NCI-H526 treated with DMSO at 0.1 percent for 48 hours (cell line): Measurements from ENCODE around the gene SEMA4C.

Experiments
- DNase-seq: peaks from one replicate; lab custom pipeline; 2025; lab: John Stamatoyannopoulos, UW

SEMA4C gene, protein sequence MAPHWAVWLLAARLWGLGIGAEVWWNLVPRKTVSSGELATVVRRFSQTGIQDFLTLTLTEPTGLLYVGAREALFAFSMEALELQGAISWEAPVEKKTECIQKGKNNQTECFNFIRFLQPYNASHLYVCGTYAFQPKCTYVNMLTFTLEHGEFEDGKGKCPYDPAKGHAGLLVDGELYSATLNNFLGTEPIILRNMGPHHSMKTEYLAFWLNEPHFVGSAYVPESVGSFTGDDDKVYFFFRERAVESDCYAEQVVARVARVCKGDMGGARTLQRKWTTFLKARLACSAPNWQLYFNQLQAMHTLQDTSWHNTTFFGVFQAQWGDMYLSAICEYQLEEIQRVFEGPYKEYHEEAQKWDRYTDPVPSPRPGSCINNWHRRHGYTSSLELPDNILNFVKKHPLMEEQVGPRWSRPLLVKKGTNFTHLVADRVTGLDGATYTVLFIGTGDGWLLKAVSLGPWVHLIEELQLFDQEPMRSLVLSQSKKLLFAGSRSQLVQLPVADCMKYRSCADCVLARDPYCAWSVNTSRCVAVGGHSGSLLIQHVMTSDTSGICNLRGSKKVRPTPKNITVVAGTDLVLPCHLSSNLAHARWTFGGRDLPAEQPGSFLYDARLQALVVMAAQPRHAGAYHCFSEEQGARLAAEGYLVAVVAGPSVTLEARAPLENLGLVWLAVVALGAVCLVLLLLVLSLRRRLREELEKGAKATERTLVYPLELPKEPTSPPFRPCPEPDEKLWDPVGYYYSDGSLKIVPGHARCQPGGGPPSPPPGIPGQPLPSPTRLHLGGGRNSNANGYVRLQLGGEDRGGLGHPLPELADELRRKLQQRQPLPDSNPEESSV

DNA sequence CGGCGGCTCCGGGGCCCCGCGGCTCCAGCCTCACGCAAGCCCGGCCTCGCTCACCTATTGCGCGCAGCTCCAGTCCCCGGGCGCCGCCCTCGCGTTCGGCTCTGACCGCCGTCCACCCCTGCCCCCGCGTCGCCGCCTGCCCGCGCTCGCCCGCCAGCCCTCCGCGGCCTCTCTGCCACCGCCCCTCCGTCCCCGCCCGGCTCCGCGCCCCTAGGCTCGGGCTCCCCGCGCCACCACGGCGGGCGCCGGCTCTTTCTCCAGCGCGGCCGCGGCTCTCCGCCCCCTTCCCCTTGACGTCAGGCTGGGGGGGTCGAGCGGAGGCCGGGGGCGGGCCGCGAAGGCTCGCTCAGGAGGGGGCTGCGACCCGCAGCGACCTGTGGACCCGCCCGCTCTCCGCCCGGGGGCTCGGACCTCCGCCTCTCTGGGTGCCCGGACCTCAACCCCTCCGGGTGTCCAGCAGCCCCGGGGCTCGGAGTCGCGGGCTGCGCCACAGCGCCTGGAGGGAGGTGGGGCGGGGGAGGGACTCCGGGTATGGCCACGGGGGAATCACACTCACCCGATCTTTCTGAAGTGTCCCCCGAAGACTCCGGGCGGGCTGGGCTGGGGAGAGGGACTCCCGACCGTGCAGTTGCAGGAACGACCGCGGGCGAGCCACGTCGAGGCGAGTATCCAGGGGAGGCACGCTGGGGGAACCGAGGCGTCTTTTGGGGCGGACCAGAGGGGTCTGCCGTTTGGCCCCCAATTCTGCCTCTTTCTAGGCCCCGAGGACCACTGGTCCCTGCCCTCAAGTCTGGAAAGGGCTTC, at the start of gene SEMA4C:
SEMA4C (minus strand) TSS at position 259 of the 804 bp plus-strand sequence. CDS start 2,194 bp downstream, outside the sequence.
- no peak for DNase-seq

DNA sequence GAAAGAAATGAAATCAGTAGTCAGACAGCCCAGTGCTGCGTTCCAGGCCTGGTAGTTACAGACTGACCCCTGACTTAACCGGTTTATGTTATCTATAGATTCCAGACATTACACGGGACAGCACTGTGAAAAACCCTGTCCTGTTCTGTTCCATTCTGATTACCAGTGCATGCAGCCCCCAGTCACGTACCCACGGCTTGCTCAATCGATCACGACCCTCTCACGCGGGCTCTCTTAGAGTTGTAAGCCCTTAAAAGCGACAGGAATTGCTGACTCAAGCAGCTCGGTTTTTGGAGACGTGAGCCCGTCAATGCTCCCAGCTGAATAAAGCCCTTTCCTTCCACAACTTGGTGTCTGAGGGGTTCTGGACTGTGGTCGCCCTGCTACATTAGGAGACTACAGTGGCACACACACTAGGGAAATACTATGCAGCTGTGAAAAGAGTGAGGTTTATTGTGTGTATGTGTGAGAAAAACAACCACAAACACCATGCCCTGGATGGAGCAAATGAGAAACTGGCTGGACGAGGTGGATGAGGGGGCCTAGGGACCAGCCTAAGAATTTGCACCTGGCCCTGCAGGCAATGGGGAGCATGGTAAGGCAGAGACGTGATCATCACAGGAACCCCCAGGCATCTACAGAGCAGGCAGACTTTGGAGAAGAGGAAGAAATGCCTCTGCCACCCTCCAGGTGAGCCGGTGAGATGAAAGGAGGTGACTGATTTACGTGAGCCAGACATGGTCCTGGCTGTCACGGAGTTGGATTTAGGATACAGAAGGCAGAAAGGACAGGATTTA, 49.1 kb upstream of the SEMA4C start:
- DNase-seq, result no peak

DNA sequence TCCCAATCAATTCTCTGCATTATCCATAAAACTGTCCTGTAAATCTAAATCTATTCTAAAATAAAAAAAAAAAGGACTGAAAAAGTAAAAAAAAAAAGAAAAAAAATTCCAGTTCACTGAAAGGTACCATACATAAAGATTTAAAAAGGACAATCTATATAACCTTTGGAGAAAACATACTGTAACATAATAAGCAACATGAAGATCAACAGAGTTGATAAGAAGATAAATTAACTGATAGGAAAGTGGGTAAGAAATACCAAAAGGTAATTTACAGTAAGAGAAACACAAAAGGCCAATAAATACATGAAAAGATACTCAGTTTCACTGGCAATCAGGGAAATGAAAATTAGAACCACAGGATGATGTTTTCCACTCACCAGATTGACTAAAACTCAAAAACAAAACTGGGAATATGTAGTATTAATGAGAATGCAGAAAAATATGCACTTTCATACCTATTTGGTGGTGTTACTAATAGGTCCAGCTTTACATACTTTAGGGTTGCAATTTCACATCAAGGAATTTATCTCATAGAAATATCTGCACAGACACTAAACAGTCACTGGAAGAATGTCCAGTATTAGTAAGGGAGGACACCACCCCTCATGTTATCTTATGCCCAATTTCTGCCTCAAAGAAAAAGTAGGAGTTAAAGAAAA, 48.3 kb upstream of the SEMA4C start:
- no peak for DNase-seq

DNA sequence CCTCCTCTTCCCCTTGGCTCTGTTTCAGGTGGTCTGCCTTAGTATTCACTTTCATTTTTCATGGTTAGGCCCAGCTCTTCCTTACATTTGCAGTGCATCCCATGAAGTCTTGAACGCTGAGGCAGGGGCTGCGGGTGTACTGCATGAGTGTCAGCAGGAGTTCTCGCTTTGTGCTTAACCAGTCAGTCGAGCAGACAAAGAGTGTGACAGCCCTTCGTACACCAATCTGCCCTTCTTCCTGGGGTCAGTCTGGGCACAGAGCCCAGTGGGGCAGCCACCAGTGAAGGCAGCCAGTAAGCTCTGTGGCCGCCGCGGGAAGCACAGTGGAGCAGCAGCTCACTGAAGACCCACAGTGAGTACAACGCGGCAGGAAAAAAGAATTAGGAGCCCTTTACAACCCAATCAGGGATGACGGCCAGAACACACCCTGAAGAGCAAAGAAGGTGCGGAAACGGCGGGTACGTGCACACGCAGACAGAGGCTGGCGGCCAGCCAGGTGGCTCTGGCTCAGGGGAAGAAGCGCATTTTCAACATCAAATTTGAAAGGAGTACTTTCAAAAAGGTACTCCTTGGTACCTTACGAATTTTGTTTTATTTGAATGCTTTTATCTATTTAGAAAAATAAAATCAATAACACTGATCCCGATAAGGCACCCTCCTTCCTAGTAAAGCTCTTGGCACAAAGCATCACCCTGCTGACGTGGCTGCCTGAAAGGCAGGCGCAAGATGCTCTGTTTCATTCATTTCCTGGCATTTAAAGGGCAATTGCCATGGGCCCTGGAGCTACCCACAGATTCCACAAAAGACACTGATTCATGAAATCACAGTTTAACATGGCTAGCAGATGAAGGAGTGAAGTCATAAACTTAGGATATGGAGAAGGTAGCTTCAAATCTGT, 47.0 kb upstream of the SEMA4C start:
- no peak for DNase-seq

DNA sequence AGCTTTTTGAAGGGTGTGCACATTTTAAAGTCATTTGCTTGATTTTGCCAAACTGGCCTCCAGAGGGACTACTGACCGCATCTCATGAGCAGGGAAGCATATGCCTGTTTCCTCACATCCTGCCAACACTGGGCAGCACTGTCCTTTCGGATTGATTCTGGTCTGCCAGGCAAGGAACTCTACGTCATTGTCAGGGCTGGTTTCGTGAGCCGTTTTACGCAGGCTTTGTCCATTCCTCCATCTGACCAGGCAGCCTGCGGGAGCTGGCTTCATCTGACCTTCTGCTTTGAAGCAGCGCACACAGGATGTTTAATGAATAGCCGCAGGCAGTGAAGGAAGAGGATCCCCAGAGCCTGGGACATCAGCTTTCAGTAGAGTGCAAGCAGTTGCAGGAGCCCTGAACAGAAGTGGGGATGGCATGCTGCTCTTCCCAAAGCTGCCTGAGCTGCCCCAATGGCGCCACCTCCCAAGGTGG, 46.3 kb upstream of the SEMA4C start:
- no peak for DNase-seq

DNA sequence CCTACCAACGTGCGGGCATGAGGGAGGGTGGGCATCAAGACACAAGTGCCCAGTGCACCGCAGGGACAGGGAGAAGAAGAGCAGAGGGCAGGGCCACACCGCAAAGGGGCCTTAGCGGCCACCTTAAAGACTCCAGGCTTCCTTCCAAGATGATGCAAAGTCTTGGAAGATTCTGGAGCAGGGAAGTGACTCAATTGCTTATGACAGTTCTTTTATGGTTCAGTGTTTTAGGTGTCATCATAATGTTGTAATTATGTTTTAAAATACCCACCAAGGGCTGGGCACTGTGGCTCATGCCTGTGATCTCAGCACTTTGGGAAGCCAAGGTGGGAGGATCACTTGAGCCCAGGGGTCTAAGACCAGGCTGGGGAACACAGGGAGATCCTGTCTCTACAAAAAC, 44.5 kb upstream of the SEMA4C start:
- DNase-seq, result no peak

DNA sequence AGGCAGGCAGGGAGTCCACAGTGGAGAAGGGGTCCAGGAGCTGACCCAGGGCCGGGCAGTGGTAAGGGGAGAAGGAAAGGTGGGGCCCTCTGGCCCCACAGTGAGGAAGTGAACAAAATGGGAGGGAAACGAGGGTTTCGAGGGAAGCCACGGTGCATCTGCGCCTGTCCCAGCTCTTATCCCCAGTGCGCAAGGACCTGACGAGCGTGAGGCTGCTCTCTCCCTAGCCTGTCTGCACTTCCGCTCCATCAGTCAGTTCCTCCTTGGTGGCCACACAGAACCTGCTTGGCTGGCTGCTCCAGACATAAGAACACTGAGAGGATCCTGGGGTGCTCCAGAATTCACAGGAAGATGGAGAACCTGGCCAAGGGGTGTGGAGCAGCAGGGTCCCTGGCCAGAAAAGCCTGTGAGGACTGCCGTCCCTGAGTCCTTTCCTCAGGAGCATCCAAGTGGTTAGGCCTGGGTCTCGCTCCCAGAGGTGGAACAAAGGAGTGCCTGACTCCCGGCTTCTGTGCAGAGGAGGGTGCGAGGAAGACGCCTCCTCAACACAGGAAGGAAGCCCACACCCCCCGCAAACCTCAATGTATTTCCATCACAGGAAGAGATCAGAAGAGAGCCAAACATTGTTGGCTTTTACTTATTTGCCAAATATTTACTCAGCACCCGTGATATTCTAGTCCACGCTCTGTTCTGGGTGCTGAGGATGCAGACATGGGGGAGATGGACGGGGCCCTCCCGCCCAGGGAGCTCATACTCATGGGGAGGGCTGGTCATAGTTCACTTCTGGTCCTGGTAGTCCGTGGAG, 43.7 kb upstream of the SEMA4C start:
- no peak for DNase-seq

DNA sequence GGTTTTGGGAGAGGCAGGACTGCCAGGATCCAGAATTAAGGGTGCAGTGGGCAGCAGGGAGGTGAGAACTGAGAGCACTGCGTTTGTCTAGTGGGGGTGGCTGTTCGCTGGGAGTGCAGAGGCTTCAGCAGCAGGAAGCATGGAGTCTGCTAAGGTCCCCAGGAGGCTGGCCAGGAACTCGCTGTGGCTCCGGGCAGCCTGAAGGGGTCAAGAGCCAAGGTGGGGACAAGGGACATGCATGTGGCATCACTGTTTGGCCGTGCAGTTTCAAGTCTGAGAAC, 43.2 kb upstream of the SEMA4C start:
- no peak for DNase-seq

DNA sequence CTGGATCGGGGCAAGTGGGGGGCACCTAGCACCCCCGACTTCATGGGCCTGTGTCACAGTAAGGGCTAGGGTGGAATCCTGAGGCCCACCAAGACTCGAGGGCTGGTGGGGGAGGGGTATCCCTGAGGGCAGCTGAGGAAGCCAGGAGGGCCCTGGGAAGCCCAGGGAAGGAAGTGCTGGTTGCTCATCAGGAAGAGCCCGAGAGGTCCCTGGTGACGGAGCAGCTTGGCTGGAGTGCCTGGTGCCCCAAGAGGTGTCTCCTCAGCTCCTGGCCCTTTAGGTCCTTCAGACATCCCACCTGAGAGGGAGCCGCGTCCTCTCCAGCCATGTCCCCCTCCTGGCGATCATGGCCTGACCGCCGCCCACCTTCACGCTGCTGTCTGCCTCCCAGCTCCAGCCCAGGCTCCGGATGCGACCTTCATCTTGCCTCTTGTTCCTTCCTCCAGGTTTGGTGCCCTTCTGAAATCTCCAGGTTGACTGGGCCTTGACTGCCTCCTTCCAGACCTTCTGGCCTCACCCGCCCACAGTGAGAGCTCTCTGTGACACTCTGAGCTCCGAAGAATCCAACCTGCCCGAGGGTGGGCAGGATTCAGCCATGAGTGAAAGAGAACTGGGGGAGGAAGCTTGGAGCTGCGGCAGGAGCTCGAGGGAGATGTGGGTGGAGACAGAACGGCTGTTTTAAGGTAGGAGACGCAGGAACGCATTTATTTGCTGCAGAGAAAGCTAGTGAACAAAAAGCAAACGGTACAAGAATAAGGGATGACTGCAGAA, 42.7 kb upstream of the SEMA4C start:
- DNase-seq, result no peak

DNA sequence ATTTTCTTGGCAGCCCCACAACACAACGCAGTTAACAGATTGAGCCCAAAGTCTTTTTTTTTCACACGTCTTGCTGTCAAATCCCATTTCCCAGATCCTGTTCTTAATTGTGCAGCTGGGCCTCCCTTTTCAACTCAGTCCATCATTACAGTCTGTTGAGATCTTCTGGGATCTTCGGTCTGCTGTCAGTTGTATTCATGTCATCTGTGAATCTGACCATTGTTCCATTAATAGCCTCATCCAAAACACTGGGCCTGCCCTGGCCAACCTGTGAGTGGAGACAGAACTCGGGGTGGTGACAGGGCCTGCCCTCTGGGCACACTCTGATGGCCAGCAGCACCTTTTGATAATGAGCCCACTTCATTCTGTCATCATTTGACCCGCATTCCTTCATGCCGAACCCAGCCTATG, 39.7 kb upstream of the SEMA4C start:
- no peak for DNase-seq

DNA sequence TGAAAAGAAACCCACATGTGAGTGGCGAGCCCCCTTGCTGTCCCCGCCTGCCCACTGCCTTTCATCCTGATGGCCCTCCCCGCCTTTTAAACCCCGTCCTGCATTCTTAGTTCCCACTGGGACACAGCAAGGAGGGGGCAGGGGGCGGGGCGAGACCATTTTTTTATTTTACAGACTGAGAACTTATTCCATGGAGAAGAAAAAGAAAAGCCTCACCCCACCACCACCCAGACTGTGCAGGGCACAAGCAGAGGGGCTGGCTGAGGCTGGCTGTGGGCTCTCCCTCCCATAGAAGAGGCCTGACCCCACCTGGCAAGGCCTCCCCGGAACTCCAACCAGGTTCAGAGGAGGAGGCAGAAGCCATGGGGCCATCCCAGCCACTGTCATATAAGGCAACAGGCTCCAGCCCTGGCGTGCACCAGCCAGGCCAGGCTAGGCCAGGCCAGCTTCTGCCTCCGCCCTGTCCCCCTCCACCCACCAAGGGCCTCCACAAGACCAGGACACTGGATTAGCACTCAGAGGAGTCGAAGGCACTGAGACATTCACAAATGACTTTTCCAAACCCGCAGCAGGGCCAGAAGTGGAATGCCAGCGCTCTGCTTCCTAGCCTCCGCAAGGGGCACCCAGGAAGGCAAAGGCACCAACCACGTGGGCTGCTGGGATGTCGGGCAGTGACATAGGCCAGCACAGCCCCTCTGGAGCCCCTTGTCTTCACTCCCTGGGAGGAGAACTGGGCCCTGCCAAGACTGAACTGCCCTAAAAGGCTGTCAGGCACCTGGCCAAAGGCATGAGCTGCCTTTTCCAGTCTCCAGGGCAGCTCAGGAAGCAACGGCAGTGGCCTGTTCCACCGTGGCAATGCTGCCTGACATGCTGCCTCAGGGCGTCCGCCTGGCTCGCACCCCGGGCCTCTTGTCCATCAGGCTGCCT, 37.5 kb upstream of the SEMA4C start:
- no peak for DNase-seq

DNA sequence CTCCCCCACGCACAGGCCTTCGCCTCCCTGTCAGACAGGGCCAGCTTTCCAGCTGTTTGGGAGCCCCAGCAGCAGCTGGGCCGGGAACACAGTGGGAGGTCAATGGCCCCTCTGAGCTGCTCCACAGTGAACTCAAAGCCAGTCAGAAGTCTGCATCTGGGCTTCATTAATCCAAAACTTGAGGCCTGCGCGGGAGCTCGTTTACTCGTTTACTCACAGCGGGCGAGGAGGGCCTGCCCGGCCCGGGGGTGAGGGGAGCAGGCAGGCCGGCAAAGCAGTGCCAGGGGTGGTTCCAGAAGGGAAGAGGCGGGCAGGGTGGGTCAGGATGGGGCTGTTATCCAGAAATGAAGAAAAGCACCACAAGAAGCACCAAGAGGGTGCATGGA, 36.8 kb upstream of the SEMA4C start:
- DNase-seq, result no peak

DNA sequence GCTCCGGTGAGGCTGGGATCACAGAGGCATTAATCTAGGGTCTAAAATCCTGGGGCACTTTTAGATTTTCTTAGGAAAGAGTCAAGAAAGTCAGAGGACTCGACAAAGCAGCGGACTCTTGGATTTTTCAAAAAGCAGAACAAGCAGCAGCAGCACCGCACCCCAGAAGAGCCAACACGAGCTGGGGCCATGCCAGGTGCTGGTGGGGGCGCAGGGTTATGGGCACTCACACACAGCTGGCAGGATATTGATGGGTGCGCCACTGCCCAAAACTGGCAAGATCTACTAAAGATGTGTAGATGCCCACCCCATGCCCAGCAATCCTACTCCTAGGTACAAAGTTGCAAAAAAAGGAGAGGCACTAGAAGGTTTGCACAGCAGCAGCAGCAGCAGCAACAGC, 33.9 kb upstream of the SEMA4C start:
- DNase-seq, result no peak

DNA sequence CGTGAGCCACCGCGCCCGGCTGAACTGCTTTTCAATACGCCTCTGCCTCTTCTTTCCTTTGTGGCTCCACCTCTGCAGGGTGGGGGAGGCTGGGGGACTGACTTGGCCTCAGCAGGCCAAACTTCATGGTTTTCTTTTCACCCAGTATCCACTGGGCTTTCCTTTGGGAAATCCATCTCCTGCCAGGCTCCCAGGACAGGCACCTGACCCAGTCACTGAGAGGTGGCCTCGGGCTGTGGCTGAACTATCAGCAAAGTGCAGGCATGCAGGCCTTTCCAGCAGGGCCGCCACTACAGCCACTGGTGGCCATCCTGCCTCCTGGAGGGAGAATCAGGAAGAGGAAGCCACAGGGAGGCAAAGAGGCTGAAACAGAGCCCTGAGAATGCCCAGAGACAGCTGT, 33.4 kb upstream of the SEMA4C start:
- no peak for DNase-seq

DNA sequence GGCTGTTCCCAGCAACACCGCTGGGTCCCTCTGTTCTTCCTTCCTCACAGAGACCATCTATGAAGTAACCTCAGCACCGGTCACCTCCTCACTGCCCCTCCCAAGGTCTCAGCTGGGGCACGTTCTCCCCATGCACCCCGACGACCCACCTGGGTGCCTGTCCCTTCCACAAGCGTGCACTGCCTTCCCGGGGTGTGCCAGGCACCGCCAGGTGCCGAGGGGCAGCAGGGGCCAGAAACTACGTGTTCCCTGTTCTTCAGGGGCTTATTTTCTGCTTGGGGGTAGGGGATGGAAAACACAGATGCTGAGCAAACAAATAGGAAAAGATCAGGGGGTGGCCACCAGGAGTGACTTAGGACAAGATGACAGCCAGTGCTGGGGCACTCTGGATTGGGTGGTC, 30.4 kb upstream of the SEMA4C start:
- DNase-seq, result no peak

DNA sequence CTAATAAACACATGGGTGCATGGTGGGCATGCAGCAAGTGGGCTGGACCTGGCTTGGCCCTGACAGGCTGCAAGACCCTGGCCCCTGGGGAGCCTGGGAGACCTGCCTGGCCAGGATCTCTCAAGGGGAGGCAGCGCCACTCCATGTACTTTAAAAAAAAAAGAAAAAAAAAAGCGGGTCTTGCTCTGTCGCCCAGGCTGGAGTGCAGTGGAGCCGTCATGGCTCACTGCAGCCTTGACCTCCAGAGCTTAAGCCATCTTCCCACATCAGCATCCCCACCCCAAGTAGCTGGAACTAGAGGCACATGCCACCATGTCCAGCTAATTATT, 29.5 kb upstream of the SEMA4C start:
- DNase-seq, result no peak

DNA sequence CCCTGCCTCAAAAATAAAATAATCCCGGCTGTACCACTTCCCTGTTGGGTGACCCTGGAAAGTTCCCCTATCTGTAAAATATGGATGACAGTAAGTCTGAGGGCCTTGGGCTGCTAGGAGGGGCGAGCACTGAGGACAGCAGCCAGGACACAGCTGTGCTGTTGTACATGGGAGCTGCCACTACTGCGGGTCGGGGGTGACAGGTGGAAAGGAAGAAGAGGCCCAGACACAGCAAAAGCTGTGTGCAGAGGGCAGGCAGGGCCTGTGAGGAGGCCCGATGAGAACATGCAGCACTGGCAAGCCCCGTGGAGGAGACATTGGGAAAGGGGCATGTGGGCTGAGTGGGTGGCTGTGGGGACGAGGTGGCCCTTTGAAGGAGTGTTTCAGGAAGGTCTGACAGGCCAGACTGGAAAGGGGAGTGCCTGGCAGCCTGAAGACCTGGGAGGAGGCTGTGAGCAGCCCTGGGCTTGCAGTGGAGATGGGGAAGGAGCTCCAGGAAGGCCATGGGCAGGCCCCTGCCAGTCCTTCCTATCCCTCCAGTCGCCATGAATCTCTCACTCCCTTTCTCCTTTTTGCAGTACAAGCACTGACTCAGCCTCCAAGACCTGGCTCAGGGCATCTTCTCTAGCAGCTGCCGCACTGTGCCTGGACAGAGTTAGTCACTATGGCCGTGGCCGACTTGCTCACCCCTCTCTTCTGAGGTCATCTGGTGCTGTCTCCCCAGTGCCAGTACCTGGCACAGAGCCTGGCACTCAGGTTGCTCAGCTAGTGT, 28.9 kb upstream of the SEMA4C start:
- no peak for DNase-seq
